DND-41 (cell line): ENCODE results near the gene CRY1.
A peak's percentile ranks its signal among the peaks of the same experiment; 100 is the strongest.

Experiments used
- CTCF ChIP-seq: IDR thresholded peaks from 2 replicates; pipeline ENCODE4 v1.5.1; 2012; ENCODE audit warnings: borderline replicate concordance, low read length, moderate library complexity, mild to moderate bottlenecking; ENCODE audit not compliant: poor library complexity, severe bottlenecking; ENCODE audit errors: extremely low read depth
- EZH2 ChIP-seq: IDR thresholded peaks from 3 replicates; pipeline ENCODE4 v1.6.1; 2012; ENCODE audit warnings: borderline replicate concordance, low read depth, mild to moderate bottlenecking, moderate library complexity, low read length, inconsistent platforms; ENCODE audit not compliant: severe bottlenecking

DNA sequence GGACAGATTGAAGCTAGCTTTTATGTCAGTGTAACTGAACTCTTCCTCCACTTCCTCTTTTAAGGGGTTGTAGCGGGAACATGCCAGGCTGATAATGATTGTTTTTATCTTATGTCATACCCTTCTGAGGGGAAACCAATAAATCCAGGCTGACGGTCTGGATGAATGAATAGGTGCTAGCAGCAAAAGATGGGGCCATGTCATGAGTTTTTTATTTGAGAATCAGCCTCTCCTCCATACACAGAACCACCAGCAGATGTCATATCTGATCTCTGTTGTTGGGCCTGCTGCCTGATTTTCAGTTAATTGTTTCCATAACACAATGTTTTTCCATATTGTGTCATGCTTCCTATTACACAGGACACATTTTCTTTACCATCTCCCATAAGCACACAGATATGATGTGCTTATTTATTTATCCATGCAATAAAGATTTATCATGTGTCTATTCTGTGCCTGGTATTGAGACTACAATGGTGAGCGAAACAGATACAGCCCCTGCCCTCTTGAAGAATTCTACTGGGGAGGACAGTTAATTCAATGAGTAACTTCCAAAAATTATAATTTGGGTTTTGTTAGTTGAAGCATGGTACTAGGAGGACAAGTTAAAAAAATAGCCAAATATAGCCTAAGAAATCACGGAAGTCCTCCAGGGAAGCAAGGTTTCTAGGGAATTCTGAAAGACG lies 33.6 kb upstream of the CRY1 start:
- TF ChIP-seq CTCF (peak; percentile 26), EZH2 (no peak)
